ENCODE results near the gene PIK3C2B.
"Not testable (repeated sequence)": the region's sequence is repeated elsewhere in the genome, so short reads cannot be mapped to it uniquely, and the experiment has no call there.

Gene PIK3C2B, protein sequence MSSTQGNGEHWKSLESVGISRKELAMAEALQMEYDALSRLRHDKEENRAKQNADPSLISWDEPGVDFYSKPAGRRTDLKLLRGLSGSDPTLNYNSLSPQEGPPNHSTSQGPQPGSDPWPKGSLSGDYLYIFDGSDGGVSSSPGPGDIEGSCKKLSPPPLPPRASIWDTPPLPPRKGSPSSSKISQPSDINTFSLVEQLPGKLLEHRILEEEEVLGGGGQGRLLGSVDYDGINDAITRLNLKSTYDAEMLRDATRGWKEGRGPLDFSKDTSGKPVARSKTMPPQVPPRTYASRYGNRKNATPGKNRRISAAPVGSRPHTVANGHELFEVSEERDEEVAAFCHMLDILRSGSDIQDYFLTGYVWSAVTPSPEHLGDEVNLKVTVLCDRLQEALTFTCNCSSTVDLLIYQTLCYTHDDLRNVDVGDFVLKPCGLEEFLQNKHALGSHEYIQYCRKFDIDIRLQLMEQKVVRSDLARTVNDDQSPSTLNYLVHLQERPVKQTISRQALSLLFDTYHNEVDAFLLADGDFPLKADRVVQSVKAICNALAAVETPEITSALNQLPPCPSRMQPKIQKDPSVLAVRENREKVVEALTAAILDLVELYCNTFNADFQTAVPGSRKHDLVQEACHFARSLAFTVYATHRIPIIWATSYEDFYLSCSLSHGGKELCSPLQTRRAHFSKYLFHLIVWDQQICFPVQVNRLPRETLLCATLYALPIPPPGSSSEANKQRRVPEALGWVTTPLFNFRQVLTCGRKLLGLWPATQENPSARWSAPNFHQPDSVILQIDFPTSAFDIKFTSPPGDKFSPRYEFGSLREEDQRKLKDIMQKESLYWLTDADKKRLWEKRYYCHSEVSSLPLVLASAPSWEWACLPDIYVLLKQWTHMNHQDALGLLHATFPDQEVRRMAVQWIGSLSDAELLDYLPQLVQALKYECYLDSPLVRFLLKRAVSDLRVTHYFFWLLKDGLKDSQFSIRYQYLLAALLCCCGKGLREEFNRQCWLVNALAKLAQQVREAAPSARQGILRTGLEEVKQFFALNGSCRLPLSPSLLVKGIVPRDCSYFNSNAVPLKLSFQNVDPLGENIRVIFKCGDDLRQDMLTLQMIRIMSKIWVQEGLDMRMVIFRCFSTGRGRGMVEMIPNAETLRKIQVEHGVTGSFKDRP (N-terminal part only)
- 2.1 to 24.9 (median 9.2) reads per million in 17 experiments for total RNA-seq

DNA sequence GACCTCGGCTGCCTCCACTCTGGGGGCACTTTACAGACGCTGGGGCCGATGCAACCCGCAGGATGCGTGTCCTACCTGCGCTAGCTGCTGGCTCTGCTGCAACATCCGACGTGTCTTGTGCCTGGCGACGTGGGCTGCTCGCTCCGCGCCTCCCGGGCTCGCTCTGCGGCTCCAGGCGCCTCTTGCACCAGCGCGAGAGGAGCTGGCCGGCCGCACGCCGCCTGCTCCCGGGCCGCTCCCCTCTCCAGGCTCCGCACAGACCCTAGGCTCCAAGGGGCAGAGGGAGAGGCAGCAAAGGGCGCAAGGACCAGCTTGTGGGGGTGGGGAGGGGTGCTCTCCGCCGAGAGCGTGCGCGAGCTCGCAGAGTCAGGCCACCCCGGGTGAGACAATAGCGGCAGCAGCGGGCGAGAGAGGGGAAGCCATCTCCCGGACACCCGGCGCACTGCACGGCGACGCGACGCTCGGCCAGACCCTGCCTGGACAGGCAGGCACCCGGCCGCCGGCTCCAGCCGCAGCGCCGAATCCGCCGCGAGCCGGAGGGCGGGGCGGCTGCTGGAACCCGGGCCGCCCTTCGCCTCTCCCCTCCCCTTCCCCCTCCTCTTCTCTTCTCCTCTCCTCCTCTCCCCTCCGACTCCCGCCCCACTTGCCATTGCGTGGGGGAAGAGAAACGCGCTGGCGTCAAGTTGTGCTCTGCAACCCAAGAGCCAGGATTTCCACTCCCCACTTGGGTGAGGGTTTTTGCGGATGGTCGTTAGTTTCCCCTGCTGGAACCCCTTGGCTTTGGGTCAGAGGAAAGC is at the start of gene PIK3C2B:
Gene PIK3C2B (minus strand): TSS at position 525 of the 797 bp plus-strand sequence. CDS start 25,003 bp downstream, outside the sequence.
- peak; percentile 84 to 93 (median 90) for DNase-seq

DNA sequence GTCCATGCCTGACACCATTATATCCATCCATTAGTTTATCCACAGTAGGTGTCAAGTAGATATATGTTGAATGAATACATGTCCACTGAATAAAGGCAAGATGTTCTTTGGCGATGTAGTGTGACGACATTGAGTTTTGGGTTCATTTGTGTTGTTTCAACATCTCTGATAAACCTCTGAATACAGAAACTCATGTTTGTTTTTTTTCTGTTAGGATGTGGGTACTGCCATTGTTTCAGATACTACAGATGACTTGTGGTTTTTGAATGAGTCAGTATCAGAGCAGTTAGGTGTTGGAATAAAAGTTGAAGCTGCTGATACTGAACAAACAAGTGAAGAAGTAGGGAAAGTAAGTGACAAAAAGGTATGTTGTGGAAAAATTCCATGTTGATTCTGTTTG is 49.7 kb upstream of the PIK3C2B start:
- DNase-seq: no peak

DNA sequence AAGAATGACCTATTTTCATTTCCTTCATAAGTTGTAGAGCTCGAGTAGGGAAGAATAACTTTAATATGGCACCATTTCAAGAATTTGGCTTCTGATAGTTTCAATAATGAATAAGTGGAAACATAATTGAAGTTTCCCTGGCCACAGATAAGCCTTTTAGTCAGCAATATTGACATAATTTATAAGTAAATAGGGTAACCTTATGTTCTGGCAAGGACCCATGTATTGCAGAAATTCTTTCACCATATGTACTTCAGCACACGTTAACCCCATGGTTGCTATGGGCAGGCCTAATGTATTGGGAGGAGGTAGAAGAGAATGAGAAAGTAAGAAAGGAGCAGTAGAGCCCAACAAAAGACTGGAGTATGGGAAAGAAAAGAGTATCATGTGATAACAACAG is 47.0 kb upstream of the PIK3C2B start:
- DNase-seq: no peak

DNA sequence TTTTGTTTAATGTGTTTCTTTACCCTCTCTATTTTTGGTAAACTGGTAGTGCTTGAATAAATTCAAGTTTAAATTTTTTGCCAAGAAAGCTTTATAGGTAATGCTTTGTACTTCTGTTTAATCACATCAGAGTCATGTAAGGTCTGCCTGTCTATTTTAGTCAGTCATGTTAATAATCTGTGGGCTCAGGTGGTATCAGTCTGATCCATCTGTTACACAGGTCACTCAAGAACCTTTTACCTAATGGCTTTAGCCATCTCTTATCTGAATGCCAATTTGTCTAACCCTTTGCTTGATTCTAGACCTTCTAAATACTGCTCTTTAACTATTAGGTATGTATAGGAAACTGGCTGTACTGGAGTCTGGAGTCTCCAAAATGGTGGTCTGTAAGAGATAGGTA is 38.2 kb upstream of the PIK3C2B start:
- DNase-seq: no peak

DNA sequence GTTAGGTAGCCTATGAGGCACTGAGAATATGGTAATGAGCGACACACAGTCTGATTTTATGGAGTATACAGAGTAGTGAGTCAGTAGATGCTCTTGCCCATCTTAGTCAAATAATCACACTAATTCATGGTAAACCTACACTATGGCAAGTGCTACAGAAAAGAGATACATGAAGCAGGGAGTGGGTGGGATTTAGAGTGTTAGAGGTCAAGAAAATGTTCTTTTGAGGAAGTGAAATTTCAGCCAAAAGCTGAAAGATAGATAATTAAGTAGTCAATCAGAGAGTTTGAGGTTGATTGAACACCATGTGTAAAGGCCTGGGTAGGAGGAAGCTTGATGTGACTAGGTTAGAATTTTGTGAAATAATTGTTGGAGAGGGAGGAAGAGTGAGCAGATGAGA is 36.3 kb upstream of the PIK3C2B start:
- DNase-seq: peak; percentile 23 to 82 (median 45)

DNA sequence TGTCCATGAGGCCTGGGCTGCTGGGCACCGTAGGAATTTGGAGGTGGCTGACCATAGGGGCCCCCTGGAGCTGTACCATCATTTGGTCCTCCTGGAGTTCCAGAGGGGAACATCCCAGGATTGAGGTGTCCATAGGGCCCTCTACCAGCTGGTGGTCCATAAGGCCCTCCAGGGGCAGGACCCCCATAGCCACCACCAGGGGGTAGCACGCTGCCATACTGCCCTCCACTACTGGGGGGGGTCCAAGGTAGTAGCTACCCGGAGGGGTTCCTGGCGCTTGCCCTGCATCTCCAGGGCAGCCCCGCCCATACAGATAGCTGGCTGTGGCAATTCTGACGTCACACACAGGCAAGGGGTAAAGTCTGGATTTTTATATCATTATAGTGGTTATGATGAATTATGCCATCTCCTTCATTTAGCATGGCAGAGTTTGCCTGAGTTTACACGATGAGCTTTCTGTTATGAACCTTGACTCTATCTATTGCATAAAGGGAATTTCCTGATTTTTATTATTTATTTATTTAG is 34.8 kb upstream of the PIK3C2B start:
- DNase-seq: no peak

DNA sequence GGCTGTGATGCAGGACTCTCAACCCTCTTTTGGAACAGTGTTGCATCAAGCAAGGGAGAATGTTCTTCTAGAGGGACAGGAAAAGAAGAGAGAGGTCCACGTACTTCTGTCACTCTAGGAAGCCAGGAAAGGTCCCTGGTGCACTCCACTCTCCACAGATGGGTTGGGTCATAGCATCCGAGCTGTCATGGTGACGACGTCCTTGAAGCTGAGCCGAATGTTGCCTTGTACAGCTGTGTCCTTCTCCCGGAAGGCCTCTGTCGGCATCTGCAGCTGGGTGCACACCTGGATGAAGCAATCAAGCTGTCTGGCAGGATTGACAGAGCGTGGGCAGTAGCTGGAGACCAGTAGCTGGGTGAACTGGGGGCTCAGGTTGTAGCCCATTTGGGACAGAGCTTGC is 34.1 kb upstream of the PIK3C2B start:
- DNase-seq: no peak

DNA sequence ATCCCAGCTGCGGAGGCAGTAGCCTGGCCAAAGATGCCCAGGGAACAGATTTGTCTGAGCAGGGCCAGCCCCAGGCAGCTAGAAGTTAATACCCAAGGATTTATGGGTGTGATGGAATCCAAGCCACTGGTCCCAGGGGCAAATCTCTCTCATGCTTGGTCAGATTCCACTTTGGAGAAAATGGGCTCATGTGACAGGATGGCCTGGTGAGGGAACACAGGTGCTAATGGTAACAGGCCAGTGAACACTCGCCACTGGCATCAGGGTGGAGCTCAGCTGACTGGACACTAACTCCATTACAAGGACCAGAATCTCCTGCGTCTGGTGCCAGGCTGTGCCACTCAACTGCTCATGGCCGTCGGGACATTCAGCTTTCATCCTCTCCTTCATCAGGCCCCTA is 33.6 kb upstream of the PIK3C2B start:
- DNase-seq: no peak

DNA sequence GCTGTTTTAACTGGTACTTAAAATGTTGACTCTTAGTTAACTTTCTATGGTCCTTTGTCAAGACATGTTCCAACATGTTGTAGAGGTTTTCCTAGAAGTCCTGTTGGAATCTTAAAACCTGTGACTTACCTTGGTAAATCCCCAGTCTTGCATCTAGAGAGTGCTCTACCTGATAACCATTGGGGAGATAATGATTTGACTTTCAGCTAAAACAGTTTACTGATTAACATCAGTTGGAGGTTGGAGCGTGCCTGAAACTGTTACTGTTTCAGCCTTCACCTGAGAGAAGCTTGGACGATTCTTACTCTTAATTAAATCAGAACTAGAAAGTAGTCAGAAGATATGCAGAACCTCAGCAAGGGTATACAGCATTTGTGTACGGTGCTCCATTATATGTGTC is 30.4 kb upstream of the PIK3C2B start:
- DNase-seq: no peak

DNA sequence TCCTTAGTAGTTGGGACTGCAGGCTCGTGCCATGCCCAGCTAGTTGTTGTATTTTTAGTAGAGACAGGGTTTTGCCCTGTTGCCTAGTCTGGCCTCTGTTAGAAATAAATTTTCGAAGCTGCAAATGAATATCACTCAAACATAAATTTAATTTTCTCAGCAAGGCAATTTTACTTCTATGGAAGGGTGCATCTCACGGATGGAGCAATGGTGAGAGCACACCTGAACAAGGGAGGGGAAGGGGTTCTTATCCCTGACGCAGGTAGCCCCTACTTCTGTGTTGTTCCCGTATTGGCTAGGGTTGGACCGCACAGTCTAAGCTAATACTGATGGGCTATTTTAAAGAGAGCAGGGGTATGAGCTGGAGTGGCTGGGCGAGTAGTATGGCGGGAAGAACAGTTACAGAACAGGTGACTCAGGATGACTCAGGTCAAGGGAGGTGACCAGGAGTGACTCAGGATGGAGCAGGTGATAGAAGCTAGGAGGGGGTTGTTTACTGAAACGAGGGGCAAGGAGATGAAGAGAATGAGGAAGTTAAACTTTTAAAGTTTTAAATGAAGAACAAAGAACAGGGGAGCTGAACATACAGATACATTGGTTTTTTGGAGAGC is 29.1 kb upstream of the PIK3C2B start:
- DNase-seq: no peak

DNA sequence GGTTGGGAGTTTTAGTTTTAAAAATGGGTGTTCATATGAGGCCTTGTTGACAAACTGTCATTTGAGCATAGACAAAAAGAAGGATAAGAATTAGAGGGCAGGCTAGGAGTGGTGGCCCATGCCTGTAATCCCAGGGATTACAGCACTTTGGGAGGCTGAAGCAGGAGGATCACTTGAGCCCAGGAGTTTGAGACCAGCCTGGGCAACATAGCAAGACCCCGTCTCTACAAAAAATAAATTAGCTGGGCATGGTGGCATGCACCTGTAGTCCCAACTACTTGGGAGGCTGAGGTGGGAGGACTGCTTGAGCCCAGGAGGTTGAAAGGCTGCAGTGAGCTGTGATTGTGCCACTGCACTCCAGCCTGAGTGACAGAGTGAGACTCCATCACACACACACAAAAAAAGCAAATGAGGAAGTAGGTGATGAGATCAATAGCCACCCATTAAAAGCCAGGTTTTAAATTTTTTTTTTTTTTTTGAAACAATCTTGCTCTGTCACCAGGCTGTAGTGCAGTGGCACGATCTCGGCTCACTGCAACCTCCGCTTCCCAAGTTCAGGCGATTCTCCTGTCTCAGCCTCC is 27.4 kb upstream of the PIK3C2B start:
- peak in 1 of 4 experiments; percentile 30 for DNase-seq

DNA sequence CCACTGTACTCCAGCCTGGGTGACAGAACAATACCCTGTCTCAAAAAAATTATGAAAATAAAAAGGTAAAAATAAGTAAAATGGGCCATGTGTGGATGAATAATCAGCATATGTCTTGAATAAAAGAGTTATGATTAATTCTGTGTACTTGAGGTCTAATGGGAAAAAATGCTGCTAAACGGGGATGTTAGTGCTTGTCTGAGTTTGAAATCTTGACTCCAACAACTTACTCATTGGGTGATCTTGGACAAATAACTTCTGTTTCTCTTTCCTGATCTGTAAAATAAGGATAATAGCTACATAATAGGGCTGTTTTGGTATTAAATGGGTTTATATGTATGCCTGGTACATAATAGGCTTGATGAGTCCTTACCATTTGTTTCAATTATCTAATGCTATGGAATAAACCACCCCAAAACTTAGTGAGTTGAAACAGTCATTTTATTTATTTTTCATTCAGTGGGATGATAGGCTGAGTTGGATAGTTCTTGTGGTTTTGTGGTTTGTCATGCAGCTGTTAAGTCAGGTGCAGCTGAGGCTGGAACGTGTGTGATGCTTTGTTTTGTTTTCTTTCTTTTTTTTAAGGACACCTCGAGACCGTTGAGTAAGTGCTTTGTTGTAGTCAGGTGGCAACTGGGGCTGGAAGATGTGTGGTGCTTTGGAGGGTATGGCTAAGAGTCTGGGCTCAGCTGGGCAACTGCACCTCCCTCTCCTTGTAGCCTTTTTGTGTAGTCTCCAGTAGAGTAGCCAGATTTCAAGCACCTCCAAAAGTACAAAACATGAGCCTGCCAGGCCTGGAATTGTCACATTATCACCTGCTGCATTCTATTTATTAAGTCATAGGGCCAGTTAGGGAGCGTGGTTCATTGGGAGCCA is 26.5 kb upstream of the PIK3C2B start:
- DNase-seq: peak; percentile 37 to 77 (median 62)

DNA sequence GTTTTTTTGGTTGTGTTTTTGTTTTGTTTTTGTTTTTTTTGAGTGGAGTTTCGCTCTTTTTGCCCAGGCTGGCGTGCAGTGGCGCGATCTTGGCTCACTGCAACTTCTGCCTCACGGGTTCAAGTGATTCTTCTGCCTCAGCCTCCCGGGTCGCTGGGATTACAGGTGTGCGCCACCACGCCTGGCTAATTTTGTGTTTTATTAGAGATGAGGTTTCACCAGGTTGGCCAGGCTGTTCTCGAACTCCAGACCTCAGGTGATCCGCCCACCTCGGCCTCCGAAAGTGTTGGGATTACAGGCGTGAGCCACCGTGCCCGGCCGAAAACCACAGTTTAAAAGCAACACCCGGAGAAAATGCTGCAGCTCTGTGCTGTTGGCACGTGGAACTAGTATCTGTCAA is 22.8 kb upstream of the PIK3C2B start:
- DNase-seq: not testable (repeated sequence)

DNA sequence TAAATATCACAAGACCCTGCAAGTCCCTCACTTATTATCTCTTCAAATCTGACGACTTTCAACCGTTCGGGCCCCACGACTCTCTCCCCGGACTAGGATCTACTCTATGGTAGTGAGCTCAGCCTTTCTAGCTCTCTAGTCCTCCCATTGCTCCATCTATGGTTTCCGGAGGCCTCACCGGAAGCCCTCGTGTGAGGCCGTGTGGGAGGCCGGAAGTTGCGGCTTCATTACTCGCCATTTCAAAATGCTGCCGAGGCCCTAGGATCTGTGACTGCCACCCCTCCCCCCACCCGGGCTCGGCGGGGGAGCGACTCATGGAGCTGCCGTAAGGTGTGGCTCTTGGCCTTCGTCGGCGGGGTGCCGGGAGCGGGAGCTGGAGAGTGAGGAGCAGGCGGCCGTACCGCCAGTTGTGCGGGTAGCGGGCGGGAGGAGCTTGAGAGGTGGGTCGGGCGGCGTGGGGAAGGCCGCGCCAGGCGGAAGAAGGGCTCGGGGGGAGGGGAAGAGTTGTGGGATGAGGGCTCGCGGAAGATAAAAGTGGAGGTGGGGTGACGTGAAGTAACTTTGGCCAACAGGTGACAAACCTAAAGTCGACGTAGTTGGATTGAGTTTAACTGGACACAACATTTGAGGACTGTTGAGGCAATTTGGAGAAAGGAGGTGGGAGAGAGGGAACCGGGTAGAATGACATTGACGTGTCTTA is 21.7 kb upstream of the PIK3C2B start, which contains the start of gene MDM4:
Gene MDM4 (plus strand): TSS at position 227 of the 700 bp plus-strand sequence. CDS start 9,113 bp downstream, outside the sequence.
- peak; percentile 98 to 99 (median 98) for DNase-seq

DNA sequence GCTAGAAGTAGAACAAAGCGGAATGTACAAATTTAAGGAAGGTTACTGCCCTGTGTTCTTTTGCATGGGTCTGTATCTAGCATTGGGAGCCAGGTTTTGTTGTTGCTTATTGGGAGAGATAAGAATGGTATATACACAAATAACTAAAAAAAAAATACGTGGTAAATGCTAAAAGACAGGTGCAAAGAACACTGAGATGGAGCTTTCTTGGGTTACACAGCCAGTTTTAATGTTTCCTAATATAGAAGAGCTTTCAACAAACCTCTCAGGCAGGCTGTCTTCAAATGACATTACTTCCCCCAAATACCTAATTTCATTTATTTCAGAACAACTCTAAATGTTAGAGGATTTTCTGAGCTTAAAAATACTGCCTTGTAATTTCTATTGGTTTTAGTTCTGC is 20.2 kb upstream of the PIK3C2B start:
- no peak for DNase-seq

DNA sequence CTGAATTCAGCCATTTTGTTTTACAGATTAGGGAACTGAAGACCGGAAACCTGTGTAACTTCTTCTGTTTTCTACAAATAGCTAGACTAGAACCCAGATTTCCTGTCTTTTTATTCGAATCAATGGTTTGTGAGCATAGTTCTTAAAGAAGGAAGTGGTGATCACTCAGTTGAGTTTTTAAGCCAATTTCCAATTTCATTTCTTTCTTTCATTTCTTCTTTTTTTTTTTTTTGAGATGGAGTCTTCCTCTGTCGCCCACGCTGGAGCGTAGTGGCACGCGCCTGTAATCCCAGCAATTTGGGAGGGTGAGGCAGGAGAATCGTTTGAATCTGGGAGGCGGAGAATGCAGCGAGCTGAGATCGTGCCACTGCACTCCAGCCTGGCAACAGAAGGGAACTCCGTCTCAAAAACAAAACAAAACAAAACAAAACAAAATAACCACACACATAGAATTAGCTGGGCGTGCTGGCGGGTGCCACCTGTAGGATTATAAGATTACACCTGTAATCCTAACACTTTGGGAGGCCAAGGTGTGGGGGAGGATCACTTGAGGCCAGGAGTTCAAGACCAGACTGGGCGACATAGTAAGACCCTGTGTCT is 18.6 kb upstream of the PIK3C2B start:
- DNase-seq: peak; percentile 88 to 96 (median 94)

DNA sequence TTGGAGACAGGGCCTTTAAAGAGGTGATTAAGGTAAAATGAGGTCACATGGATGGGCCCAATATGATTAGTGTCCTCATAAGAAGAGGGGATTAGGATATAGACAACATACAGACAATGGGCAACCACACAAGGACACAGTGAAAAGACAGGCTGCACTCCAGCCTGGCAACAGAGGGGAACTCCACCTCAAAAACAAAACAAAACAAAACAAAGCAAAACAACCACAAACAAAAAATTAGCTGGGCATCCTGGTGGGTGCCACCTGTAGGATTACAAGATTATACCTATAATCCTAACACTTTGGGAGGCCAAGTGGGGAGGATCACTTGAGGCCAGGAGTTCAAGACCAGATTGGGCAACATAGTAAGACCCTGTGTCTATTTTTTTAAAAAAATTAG is 16.8 kb upstream of the PIK3C2B start:
- no peak for DNase-seq

DNA sequence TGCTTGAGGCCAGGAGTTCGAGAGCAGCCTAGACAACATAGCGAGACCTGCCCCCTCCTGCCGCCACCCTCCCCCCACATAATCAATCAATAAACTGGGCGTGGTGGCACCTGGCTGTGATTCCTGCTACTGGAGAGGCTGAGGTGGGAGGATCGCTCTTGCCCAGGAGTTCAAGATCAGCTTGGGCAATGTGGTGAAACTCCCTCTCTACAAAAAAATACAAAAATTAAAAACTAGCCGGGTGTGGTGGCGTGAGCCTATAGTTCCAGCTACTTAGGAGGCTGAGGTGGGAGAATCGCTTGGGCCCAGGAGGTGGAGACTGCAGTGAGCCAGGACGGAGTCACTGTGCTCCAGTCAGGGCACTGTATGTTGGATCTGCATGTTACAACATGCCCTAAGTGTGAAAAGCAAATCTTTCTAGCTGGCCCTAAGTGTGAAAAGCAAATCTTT is 14.6 kb upstream of the PIK3C2B start:
- no peak for DNase-seq
